Stimulated activated CD4-positive, alpha-beta T cell treated with anti-CD3 and anti-CD28 coated beads, Interleukin-12 subunit alpha, Interleukin-12 subunit beta, amount 100 ng/mL, for 4 hours (primary cell): ENCODE results near the gene NRXN3.

Experiments
- DNase-seq: peaks from one replicate; pipeline ENCODE4 v3.0.0-alpha.2; 2020

The NRXN3 gene

GRCh38 chr14:78327426-78328221 is 157.5 kb downstream of the NRXN3 start:
- DNase-seq: no peak

GRCh38 chr14:78329371-78329770 is 159.2 kb downstream of the NRXN3 start:
- DNase-seq: no peak

- no peak for DNase-seq
These were observed 165.4 kb downstream of the NRXN3 start for GRCh38 chr14:78335531-78335930.

GRCh38 chr14:78340250-78340649 is 170.1 kb downstream of the NRXN3 start:
- no peak for DNase-seq

GRCh38 chr14:78341827-78342389 is 171.7 kb downstream of the NRXN3 start:
- no peak for DNase-seq

GRCh38 chr14:78342879-78343278 is 172.7 kb downstream of the NRXN3 start:
- no peak for DNase-seq

GRCh38 chr14:78344290-78344689 is 174.1 kb downstream of the NRXN3 start:
- no peak for DNase-seq

- no peak for DNase-seq
These were observed 175.1 kb downstream of the NRXN3 start for GRCh38 chr14:78345131-78345744.

GRCh38 chr14:78346747-78347146 is 176.6 kb downstream of the NRXN3 start:
- no peak for DNase-seq

- no peak for DNase-seq
These were observed 184.9 kb downstream of the NRXN3 start for GRCh38 chr14:78355109-78355508.

- DNase-seq: no peak
These were observed 186.2 kb downstream of the NRXN3 start for GRCh38 chr14:78356391-78356790.

GRCh38 chr14:78358591-78358990 is 188.4 kb downstream of the NRXN3 start:
- DNase-seq: no peak

- no peak for DNase-seq
These were observed 189.4 kb downstream of the NRXN3 start for GRCh38 chr14:78359581-78359980.

- no peak for DNase-seq
These were observed 192.8 kb downstream of the NRXN3 start for GRCh38 chr14:78363008-78363407.

GRCh38 chr14:78367355-78367754 is 197.2 kb downstream of the NRXN3 start:
- DNase-seq: no peak

GRCh38 chr14:78383060-78383459 is 212.9 kb downstream of the NRXN3 start:
- no peak for DNase-seq

GRCh38 chr14:78398216-78398615 is 228.0 kb downstream of the NRXN3 start:
- no peak for DNase-seq

GRCh38 chr14:78399316-78399889 is 229.2 kb downstream of the NRXN3 start:
- DNase-seq: no peak

- DNase-seq: no peak
These were observed 231.7 kb downstream of the NRXN3 start for GRCh38 chr14:78401866-78402265.

GRCh38 chr14:78403278-78403815 is 233.2 kb downstream of the NRXN3 start:
- no peak for DNase-seq

- no peak for DNase-seq
These were observed 235.1 kb downstream of the NRXN3 start for GRCh38 chr14:78405079-78405856.

- no peak for DNase-seq
These were observed 242.3 kb downstream of the NRXN3 start for GRCh38 chr14:78412475-78412874.

GRCh38 chr14:78414172-78414571 is 244.0 kb downstream of the NRXN3 start:
- DNase-seq: no peak
